Hepatic stellate cell (primary cell): Measurements from ENCODE around the gene CLC.
A peak's percentile ranks its signal among the peaks of the same experiment; 100 is the strongest.
"Not testable (repeated sequence)": the region's sequence is repeated elsewhere in the genome, so short reads cannot be mapped to it uniquely, and the experiment has no call there.

ENCODE experiments used
- DNase-seq: peaks from one replicate; pipeline ENCODE4 v3.0.0; 2011; ENCODE audit warnings: low spot score

Gene CLC

DNA sequence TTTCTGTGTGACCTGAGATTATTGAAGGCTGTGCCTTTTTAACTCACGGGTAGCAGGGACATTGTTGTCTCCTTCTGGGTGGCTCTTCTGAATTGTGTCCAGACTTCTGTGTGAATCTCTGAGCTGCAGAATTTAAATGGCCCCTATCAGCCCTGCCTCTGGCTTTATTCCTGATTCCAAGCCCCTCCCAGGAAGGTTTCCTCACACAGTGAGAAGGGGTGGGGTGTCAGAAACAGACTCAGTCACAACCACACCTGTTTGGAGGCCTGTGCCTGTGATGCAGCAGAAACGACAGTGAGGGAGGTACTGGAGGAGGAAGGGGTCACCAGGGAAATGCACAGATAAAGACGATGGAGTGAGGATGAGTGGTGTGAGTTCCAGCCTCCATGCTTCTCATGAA, at the start of gene CLC:
TSS of gene CLC (minus strand) at position 139 of the 400 bp plus-strand sequence. CDS start at position 62, 77 bp downstream.
- no peak for DNase-seq

GRCh38 chr19:39780894-39781293, 43.1 kb upstream of the CLC start:
- no peak for DNase-seq

GRCh38 chr19:39778763-39779162, 40.9 kb upstream of the CLC start, which contains the start of gene LEUTX:
Gene LEUTX, plus strand, starts transcription at chr19:39778854. Its CDS starts 67 bp downstream, at chr19:39778921.
- DNase-seq, result no peak

- no peak for DNase-seq
Observed at GRCh38 chr19:39768786-39769185, 31.0 kb upstream of the CLC start.

GRCh38 chr19:39768334-39768733, 30.5 kb upstream of the CLC start:
- no peak for DNase-seq

DNA sequence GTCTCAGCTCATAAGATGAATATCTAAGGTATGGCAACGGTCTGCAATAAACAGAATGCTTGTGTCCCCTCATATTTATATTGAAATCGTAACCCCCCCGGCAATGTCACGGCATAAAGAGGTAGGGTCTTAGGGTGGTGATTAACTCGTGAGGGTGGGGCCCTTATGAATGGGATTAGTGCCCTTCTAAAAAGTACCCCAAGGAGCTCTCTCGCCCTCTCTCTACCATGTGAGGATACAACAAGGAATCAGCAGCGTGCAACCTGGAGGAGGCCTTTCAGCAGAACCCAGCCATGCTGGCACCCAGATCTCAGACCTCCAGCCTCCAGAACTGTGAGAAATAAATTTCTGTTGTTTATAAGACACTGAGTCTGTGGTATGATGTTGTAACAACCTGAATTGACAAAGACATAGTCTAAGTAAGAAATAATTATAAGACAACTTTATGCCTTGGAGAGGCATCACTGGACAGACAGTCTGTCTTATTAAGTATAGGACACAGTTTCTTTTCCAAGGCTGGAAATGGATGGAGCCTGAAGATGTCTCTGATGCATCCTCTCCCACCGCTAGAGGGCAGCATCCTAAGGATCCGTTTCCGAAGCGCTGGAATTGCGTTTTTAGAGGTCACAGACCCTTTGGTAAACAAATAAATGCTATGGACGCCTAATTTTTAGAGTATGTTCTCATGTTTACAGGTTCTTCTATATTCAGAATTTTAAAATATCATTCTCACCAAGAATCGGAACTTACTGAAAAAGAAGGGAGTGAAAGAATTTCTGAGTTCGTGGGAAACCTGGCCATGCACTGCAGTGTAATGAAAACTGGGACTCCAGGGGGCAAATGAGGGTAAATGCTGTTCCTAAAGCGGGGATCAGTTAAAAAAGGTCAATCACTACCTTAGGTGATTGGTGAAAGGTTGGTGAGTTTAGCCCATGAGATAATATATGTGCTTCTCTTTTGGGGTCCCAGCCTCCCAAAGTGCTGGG, 27.6 kb upstream of the CLC start:
- peak; percentile 8 for DNase-seq

DNA sequence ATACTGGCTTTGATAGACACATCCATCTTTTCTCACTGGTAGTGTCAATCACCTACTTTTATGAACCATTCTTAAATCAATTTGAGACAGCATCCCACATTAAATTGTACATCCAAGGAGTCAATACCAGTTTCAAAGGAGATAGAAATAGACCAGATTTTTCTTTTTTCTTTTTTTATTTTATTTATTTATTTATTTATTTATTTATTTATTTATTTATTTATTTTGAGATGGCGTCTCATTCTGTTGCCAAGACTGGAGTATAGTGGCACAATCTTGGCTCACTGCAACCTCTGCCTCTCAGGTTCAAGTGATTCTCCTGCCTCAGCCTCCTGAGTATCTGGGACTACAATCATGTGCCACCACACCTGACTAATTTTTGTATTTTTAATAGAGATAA, 24.0 kb upstream of the CLC start:
- DNase-seq, result not testable (repeated sequence)

GRCh38 chr19:39759457-39760184, 21.8 kb upstream of the CLC start:
- no peak for DNase-seq

- no peak for DNase-seq
Observed at GRCh38 chr19:39754971-39755370, 17.1 kb upstream of the CLC start.

GRCh38 chr19:39754544-39754943, 16.7 kb upstream of the CLC start:
- DNase-seq, result no peak

- no peak for DNase-seq
Observed at GRCh38 chr19:39752795-39753194, 15.0 kb upstream of the CLC start.

DNA sequence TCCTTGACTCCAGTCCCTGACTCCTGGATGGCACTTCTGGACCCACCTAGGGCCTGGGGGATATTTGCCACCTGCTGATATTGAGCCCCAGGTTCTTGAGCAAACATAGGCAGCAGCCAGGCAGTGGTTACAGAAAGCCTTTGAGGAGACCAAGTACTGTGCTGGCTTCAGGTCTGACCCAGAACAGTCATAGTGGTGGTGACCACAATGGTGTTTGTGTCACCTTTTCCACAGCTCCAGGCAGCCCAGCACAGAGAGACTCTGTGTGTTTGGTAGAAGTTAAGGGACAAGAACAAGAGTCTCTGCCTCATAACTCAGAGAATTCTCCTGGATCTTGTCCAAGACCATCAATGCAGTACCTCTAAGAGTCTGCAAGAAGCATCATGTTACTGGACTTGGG, 14.6 kb upstream of the CLC start:
- DNase-seq, result no peak

GRCh38 chr19:39749981-39750380, 12.2 kb upstream of the CLC start:
- no peak for DNase-seq

DNA sequence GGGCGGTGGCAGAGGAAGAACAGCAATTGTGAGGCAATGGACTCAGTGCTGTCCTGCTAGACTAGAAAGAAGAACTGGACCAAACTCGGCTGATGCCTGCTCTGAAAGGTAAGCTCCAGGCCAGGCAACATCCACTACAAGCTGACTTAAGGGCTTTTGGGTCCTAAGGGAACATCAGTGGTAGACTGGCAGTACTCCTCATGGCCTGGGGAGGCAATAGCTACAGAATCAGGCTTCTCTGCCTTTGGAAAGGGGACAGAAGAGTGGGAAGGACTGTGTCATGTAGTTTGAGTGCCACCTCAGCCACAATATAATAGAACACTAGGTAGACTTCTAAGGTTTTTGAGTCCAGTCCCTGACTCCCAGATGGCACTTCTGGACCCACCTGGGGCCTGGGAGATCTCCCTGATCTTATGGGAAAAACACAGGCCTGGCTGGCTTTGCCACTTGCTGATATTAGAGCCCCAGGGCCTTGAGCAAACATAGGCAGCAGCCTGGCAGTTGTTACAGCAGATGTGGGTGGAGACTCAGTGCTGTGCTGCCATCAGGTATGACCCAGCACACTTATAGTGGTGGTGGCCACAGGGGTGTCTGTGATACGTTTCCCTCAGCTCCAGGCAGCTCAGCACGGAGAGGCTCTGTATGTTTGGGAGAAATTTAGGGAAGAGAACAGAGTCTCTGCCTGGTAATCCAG, 9.2 kb upstream of the CLC start:
- DNase-seq, result no peak

DNA sequence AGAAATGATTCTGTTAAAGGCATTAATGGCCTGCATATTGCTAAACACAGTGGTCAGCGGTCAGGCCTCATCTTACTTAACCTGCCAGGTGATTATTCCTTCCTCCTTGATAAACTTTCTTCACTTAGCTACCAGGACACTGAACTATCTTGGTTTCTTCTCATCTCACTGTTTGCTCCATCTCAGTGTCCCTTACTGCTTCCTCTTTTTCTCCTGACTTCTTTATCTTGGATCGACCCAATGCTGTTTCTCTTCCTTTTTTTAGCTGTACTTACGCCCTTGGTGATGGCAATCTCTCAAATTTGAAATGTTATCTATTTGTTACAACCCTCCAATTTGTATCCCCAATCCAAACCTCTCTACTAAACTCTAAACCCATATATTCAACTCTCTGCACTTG, 7.8 kb upstream of the CLC start:
- DNase-seq, result no peak

DNA sequence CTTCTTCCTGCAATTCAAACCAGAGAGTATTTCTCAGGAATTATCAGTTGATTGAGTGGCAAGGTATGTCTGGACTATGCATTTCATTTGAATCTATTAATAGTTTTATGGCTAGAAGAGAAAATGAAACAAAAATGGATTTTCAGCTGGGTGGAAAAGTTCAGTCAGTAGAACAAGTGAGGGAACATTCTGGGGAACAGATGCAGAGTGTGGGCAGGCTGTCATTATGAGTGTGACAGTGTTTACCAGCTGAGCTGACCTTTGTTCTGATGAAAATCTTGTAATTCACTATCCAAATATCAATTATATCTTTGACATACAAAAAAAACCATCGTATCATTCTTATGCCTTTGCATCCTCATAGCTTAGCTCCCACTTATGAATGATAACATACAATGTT, 2.6 kb upstream of the CLC start:
- DNase-seq, result no peak

GRCh38 chr19:39738814-39739213, 985 bp upstream of the CLC start:
- DNase-seq, result no peak

GRCh38 chr19:39737351-39737750, 478 bp downstream of the CLC start:
- no peak for DNase-seq

DNA sequence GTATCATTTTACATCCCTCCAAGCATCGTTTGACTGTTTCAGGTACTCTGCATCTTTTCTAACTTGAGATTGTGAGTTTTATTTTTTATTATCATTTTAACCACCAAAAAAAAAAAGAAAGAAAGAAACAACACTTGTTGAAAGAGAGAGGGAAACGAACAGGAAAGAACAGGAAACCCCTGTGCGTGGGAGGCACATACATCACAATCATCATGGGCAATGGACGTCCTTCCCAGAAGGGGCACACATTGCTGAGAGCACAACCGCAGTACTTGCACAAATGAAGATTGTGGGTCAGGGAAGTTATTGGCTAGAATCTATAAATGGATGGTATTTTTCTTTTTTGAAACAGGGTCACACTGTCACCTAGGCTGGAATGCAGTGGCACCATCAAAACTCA, 1.7 kb downstream of the CLC start:
- DNase-seq, result no peak

DNA sequence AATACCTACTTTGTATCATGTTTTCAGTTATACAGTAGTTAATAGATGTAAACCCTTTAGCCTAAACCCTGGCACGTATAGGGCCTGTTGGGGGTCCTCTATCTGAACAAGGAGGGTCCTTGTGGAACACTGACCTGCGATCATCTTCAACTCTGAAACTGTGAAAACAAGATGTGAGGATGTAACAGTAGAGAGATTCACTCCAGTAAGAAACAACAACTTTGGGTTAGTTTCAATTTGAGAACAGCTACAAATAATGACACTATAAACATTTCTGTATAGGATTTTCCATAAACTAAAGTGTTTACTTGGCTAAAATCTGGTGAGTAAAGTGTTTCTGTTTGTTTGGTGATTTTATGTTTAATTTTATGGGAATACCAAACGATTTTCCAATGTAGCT, 2.1 kb downstream of the CLC start:
- DNase-seq, result no peak

DNA sequence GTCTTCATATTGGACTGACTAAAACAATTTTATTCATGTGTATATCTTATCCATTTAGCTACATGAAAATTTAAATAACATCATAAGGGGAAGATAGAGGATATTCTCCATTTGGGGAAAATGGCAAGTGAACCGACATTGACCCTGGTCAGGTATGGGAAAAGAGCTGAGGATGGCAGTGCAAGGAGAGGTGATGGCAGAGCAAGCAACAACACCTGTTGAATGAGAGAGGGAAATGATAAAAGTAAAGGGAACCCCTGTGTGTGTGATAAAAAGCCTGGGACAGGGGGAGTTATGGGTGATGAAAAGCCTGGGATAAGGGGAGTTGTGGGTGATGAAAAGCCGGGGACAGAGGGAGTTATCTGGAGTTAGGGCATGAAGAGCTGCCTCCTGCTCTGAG, 4.0 kb downstream of the CLC start:
- no peak for DNase-seq

- DNase-seq, result no peak
Observed at GRCh38 chr19:39731685-39732084, 6.1 kb downstream of the CLC start.

- DNase-seq, result no peak
Observed at GRCh38 chr19:39729594-39729993, 8.2 kb downstream of the CLC start.
